IMR-90 (cell line): ENCODE results near the gene NLRP10. TPM values are rescaled to one million over a fixed set of nuclear protein-coding genes. Genes with fewer than 3 reads are reported as not detected.

Experiments used
- ATAC-seq: fragments of 200-7000 bp; cut with Tn5 transposase; 2 replicates; pipeline ENCODE4 v1.9.1; 2020; ENCODE audit warnings: low read depth, mild to moderate bottlenecking, moderate library complexity
- BruUV-seq: library from RNA; stranded (reverse); fragments of 400-500 nt; replicated peaks from 2 replicates; lab custom pipeline; 2021; lab: Mats Ljungman, UMichigan
- CTCF ChIA-PET: fragments of 300-600 bp; formaldehyde crosslinking; extraction: SDS; loops from one replicate; lab custom pipeline; 2021; ENCODE audit warnings: antibody characterized with exemption; lab: Yijun Ruan, JAX
- POLR2A ChIA-PET: fragments of 300-600 bp; sonication (Branson Sonifier 250); formaldehyde crosslinking; loops from one replicate; lab custom pipeline; 2022; ENCODE audit warnings: antibody characterized with exemption; ENCODE audit not compliant: unreplicated experiment; lab: Charles Lee
- DNase-seq: peaks from one replicate; pipeline ENCODE4 v3.0.0; 2013
- H2AFZ ChIP-seq: replicated peaks from 2 replicates; pipeline ENCODE3; 2013; ENCODE audit warnings: low read length, mild to moderate bottlenecking; ENCODE audit not compliant: poor library complexity
- H2AK5ac ChIP-seq: 2 replicates; pipeline ENCODE4 v1.6.1; 2013; ENCODE audit warnings: low read depth, low read length, inconsistent platforms
- H2AK9ac ChIP-seq: replicated peaks from 2 replicates; pipeline ENCODE3; 2013; ENCODE audit warnings: mild to moderate bottlenecking, low read depth, low read length, moderate library complexity; ENCODE audit not compliant: poor library complexity
- H2BK120ac ChIP-seq: 2 replicates; pipeline ENCODE4 v1.6.1; 2013; ENCODE audit warnings: low read depth, low read length, inconsistent platforms
- H2BK15ac ChIP-seq: 3 replicates; pipeline ENCODE4 v1.6.1; 2013; ENCODE audit warnings: low read depth, low read length, inconsistent platforms
- H2BK20ac ChIP-seq: 2 replicates; pipeline ENCODE4 v1.6.1; 2013; ENCODE audit warnings: low read depth, mild to moderate bottlenecking, inconsistent platforms, low read length, moderate library complexity
- H2BK5ac ChIP-seq: 2 replicates; pipeline ENCODE4 v1.6.1; 2013; ENCODE audit warnings: mild to moderate bottlenecking, low read depth, low read length, inconsistent platforms; ENCODE audit not compliant: poor library complexity, severe bottlenecking
- H3K14ac ChIP-seq: replicated peaks from 2 replicates; pipeline ENCODE4 v1.6.1; 2013; ENCODE audit warnings: low read depth, low read length, inconsistent platforms
- H3K18ac ChIP-seq: 2 replicates; pipeline ENCODE4 v1.6.1; 2013; ENCODE audit warnings: low read depth, low read length, control low read depth
- H3K23ac ChIP-seq: 2 replicates; pipeline ENCODE4 v1.6.1; 2013; ENCODE audit warnings: low read depth, low read length, inconsistent platforms
- H3K27ac ChIP-seq: 2 replicates; pipeline ENCODE4 v1.5.1; 2013; ENCODE audit warnings: mild to moderate bottlenecking, control low read depth, low read length; ENCODE audit not compliant: insufficient read depth
- H3K27me3 ChIP-seq: 2 replicates; pipeline ENCODE4 v1.6.1; 2013; ENCODE audit warnings: low read length; ENCODE audit not compliant: control insufficient read depth, insufficient read depth
- H3K36me3 ChIP-seq: 2 replicates; pipeline ENCODE4 v1.6.1; 2013; ENCODE audit warnings: low read length, mixed read lengths; ENCODE audit not compliant: control insufficient read depth, insufficient read depth
- H3K4ac ChIP-seq: 2 replicates; pipeline ENCODE4 v1.6.1; 2013; ENCODE audit warnings: low read depth, low read length, inconsistent platforms
- H3K4me1 ChIP-seq: 2 replicates; pipeline ENCODE4 v1.6.1; 2013; ENCODE audit warnings: low read length, mixed read lengths; ENCODE audit not compliant: control insufficient read depth, insufficient read depth
- H3K4me2 ChIP-seq: 2 replicates; pipeline ENCODE4 v1.6.1; 2013; ENCODE audit warnings: low read depth, mild to moderate bottlenecking, control low read depth, low read length, moderate library complexity
- H3K4me3 ChIP-seq: 2 replicates; pipeline ENCODE4 v1.5.1; 2013; ENCODE audit warnings: low read depth, mild to moderate bottlenecking, control low read depth, low read length, moderate library complexity; ENCODE audit not compliant: insufficient read depth
- H3K56ac ChIP-seq: 2 replicates; pipeline ENCODE4 v1.6.1; 2013; ENCODE audit warnings: low read length, inconsistent platforms; ENCODE audit not compliant: insufficient read depth; ENCODE audit errors: extremely low read depth
- H3K79me1 ChIP-seq, 2 experiments: 2 replicates each; pipeline ENCODE4 v1.6.1; 2013; ENCODE audit warnings: low read length in 2 of 2, inconsistent platforms in 1 of 2, low read depth in 1 of 2
- H3K9ac ChIP-seq: 2 replicates; pipeline ENCODE4 v1.6.1; 2013; ENCODE audit warnings: low read depth, low read length, control low read depth
- H3K9me1 ChIP-seq: 2 replicates; pipeline ENCODE4 v1.6.1; 2013; ENCODE audit warnings: low read length, inconsistent platforms; ENCODE audit not compliant: insufficient read depth
- H3K9me3 ChIP-seq: 2 replicates; pipeline ENCODE4 v1.6.1; 2013; ENCODE audit warnings: low read length; ENCODE audit not compliant: control insufficient read depth, insufficient read depth
- H4K20me1 ChIP-seq: 2 replicates; pipeline ENCODE4 v1.6.1; 2013; ENCODE audit warnings: low read length, inconsistent platforms; ENCODE audit not compliant: insufficient read depth
- H4K5ac ChIP-seq: 2 replicates; pipeline ENCODE4 v1.6.1; 2013; ENCODE audit warnings: mild to moderate bottlenecking, low read depth, low read length, control low read depth
- H4K8ac ChIP-seq, 2 experiments: 2 replicates each; pipeline ENCODE4 v1.6.1; 2013; ENCODE audit warnings: low read depth in 2 of 2, low read length in 2 of 2, control low read depth in 1 of 2, inconsistent platforms in 1 of 2
- H4K91ac ChIP-seq: 2 replicates; pipeline ENCODE4 v1.6.1; 2013; ENCODE audit warnings: low read depth, low read length, inconsistent platforms; ENCODE audit not compliant: insufficient read depth
- BHLHE40 ChIP-seq: fragments of 150-350 bp; IDR thresholded peaks from 2 replicates; pipeline ENCODE4 v1.6.1; 2016; ENCODE audit warnings: mild to moderate bottlenecking, low read depth, low read length
- CEBPB ChIP-seq: IDR thresholded peaks from 2 replicates; pipeline ENCODE4 v1.6.1; 2012; ENCODE audit warnings: low read depth, low read length, improper control_type of control experiment
- CHD1 ChIP-seq: IDR thresholded peaks from 2 replicates; pipeline ENCODE4 v1.6.1; 2012; ENCODE audit warnings: low read depth, low read length, improper control_type of control experiment
- ELK1 ChIP-seq: fragments of 150-350 bp; IDR thresholded peaks from 2 replicates; pipeline ENCODE4 v1.6.1; 2016; ENCODE audit warnings: low read depth, mild to moderate bottlenecking, low read length, moderate library complexity, borderline replicate concordance
- MAFK ChIP-seq: IDR thresholded peaks from 2 replicates; pipeline ENCODE4 v1.6.1; 2012; ENCODE audit warnings: low read depth, low read length, improper control_type of control experiment
- MAZ ChIP-seq: IDR thresholded peaks from 2 replicates; pipeline ENCODE4 v1.6.1; 2012; ENCODE audit warnings: low read depth, mild to moderate bottlenecking, low read length, improper control_type of control experiment, moderate library complexity, borderline replicate concordance
- NFE2L2 ChIP-seq: fragments of 150-350 bp; IDR thresholded peaks from 2 replicates; pipeline ENCODE4 v1.6.1; 2016; ENCODE audit warnings: low read depth, mild to moderate bottlenecking, low read length
- POLR2A ChIP-seq: IDR thresholded peaks from 2 replicates; pipeline ENCODE4 v1.6.1; 2012; ENCODE audit warnings: mild to moderate bottlenecking, low read depth, low read length
- RAD21 ChIP-seq: IDR thresholded peaks from 2 replicates; pipeline ENCODE4 v1.6.1; 2012; ENCODE audit warnings: low read length, improper control_type of control experiment
- USF2 ChIP-seq: fragments of 150-350 bp; IDR thresholded peaks from 2 replicates; pipeline ENCODE4 v1.6.1; 2017; ENCODE audit warnings: mild to moderate bottlenecking, antibody characterized with exemption, low read length, low read depth
- WGBS, 2 experiments: methylation state at CpG; one replicate each; pipeline versions ENCODE4 v1.1.5 to v1.1.7; 2013; ENCODE audit warnings: missing lambda C conversion rate in 2 of 2; ENCODE audit not compliant: insufficient read length in 1 of 2; ENCODE audit errors: extremely low coverage in 2 of 2; 5-methylcytosine and 5-hydroxymethylcytosine counted together
- dilution Hi-C: fragments of 300-500 bp; cut with HindIII; formaldehyde crosslinking; loops from one replicate; pipeline ENCODE4 v1.14.3; 2018; ENCODE audit warnings: low sequenced_read_pairs; ENCODE audit not compliant: unreplicated experiment
- in situ Hi-C: fragments of 300-500 bp; cut with MboI; formaldehyde crosslinking; loops from 3 replicates; pipeline ENCODE4 v1.14.3; 2019; ENCODE audit warnings: low sequenced_read_pairs, inconsistent platforms, mixed read lengths
- intact Hi-C: fragments of 100-400 bp; cut with micrococcal nuclease; formaldehyde crosslinking; loops from 2 replicates; pipeline ENCODE4 v1.10.0; 2022
- polyA plus RNA-seq, 3 experiments: library from polyadenylated mRNA; depleted of rRNA; stranded (reverse); fragments of >200 nt; gene quantifications; 2 replicates each; pipeline ENCODE4 v1.2.3, GENCODE V29; 2012; ENCODE audit warnings: low replicate concordance in 1 of 3
- total RNA-seq: library from RNA; depleted of rRNA; stranded (reverse); fragments of >200 nt; gene quantifications from 2 replicates; pipeline ENCODE4 v1.2.3, GENCODE V29; 2012
- TF ChIP-seq, protein P1 (sequence below): conservative IDR thresholded peaks from 2 replicates; pipeline ENCODE4 v1.5.1; 2012; ENCODE audit warnings: mild to moderate bottlenecking, low read depth, low read length, improper control_type of control experiment

Gene NLRP10
- total and polyA plus RNA-seq, 2 of the 4 experiments (the other 2 are of a cell fraction): 6.5 to 36.7 TPM

- intact Hi-C loops: loop anchor here (5.0 kb wide), 1 partner anchor 75 kb away; no protein-coding TSS in a partner anchor
- peak overlapping the region; percentile 68 to 76 for H4K8ac ChIP-seq
- peak overlapping the region; percentile 11; the same call in 1 of the 2 replicates for H3K27ac ChIP-seq
Measured at GRCh38 chr11:7967097-7967496, 1.9 kb upstream of the NLRP10 start.

More at GRCh38 chr11:7967097-7967496, 1.9 kb upstream of the NLRP10 start:
- Histone ChIP-seq H2BK20ac (peak overlapping the region; percentile 95), H3K9me3 (no peaks in the 10 kb centered on the region), H3K9ac (no peak overlapping the region), H2AK5ac (peak overlapping the region; percentile 81), H3K9me1 (peaks cover 13% of the 10 kb centered on the region), H3K14ac (peak overlapping the region; percentile 93), H3K36me3 (no peaks in the 10 kb centered on the region), H3K79me1 (peaks cover 0 to 19% of the 10 kb centered on the region in 2 experiments; a peak in 2 of 4 replicates), H2BK15ac (peak overlapping the region; percentile 99), H2AK9ac (peak overlapping the region; percentile 80), H3K23ac (peak overlapping the region; percentile 91), H4K20me1 (no peaks in the 10 kb centered on the region), H3K18ac (peak overlapping the region; percentile 70; the same call in 1 of the 2 replicates), H3K56ac (no peak overlapping the region), H4K91ac (peak overlapping the region; percentile 92), H3K4ac (peak overlapping the region; percentile 95), H3K4me3 (no peak overlapping the region), H3K4me1 (peaks cover 32% of the 10 kb centered on the region), H2AFZ (peak overlapping the region; percentile 17), H4K5ac (peak overlapping the region; percentile 88; the same call in 1 of the 2 replicates), H2BK120ac (peak overlapping the region; percentile 97), H3K27me3 (no peaks in the 10 kb centered on the region), H3K4me2 (no peak overlapping the region), H2BK5ac (peak overlapping the region; percentile 98)
- BruUV-seq: no TSS peak
- TF ChIP-seq CEBPB: no peak
- no peak for TF ChIP-seq USF2
- no peak for TF ChIP-seq RAD21
- no peak for TF ChIP-seq MAFK
- TF ChIP-seq NFE2L2: no peak
- TF ChIP-seq ELK1: no peak
- no peak for TF ChIP-seq BHLHE40
- TF ChIP-seq, protein P1, sequence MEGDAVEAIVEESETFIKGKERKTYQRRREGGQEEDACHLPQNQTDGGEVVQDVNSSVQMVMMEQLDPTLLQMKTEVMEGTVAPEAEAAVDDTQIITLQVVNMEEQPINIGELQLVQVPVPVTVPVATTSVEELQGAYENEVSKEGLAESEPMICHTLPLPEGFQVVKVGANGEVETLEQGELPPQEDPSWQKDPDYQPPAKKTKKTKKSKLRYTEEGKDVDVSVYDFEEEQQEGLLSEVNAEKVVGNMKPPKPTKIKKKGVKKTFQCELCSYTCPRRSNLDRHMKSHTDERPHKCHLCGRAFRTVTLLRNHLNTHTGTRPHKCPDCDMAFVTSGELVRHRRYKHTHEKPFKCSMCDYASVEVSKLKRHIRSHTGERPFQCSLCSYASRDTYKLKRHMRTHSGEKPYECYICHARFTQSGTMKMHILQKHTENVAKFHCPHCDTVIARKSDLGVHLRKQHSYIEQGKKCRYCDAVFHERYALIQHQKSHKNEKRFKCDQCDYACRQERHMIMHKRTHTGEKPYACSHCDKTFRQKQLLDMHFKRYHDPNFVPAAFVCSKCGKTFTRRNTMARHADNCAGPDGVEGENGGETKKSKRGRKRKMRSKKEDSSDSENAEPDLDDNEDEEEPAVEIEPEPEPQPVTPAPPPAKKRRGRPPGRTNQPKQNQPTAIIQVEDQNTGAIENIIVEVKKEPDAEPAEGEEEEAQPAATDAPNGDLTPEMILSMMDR: no peak
- TF ChIP-seq MAZ: no peak
- no peak for TF ChIP-seq POLR2A
- TF ChIP-seq CHD1: no peak
- ATAC-seq (no peak), DNase-seq (peak; percentile 52)
- CTCF ChIA-PET: interaction anchor here (2.5 kb wide), 1 partner anchor 20 kb away, joined by 9 read pairs; the partner anchor contains the start of gene EIF3F
- in situ Hi-C loops: no loop called here
- dilution Hi-C loops: no loop called here
- 100% methylated on average over 1 of the region's 1 CpG; no CpG with 5 or more reads in 1 of the 2 experiments for WGBS, 2 experiments
- POLR2A ChIA-PET: no interaction called here
